ENCODE measurements around the gene ASPHD2. TPM values are rescaled to one million over a fixed set of nuclear protein-coding genes. Genes with fewer than 3 reads are reported as not detected.

ASPHD2 gene
- total RNA-seq, 1 experiment from 2014 or later, result 0.44 TPM

DNA sequence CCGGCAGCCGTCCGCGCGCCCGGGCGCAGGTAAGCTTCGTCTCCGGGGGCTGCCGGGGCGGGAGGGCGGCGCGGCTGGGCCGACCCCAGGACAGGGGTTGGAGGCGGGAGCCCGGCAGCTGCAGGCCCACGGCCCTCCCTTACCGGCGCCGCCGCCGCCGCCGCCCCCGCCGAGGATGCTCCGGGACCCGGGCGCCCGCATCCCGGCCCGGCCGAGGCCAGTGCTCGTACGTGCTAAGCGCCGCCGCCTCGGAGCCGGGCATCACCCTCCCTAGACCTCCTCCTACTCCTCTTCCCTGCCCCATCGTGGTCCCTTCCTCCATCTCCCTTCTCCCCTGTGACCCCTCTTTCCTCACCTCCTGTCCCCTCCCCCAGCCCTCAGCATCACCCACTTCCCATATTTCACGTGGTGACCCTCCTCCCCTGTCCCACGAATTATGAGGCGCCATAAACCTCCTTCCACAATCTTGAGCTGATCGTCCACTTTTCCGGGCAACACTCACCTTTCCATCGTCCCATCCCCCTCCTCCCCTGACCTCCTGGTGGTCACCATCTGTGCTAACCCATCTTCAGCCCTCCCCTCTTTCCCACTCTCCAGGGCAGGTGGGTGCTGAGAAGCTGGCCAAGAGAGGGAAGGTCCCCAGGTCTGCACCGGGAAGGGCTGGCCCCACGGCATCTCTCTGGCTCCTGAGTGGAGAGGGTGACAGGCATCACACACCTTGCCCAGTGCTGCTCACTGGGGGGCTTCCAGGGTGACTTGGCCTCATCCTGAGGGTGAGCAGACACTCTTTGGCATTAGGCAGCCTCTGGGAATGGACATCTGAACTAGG is 612 bp downstream of the ASPHD2 start:
- Histone ChIP-seq H3K9me3 (ENCODE audit: insufficient read depth, low read depth) (no peaks in the 10 kb centered on the region), H3F3A (ENCODE audit: insufficient read depth, low read depth) (no peaks in the 10 kb centered on the region), H2AFZ (no peak overlapping the region), H3K4me1 (replicated peaks; ENCODE audit: insufficient read depth) (no peaks in the 10 kb centered on the region), H3K36me3 (ENCODE audit: low read depth) (no peaks in the 10 kb centered on the region), H4K20me1 (ENCODE audit: insufficient read depth) (no peaks in the 10 kb centered on the region; the same call in 1 of the 2 replicates), H3K4me2 (no peak overlapping the region), H3K9me2 (ENCODE audit: insufficient read depth) (no peaks in the 10 kb centered on the region), H3K27ac (no peak overlapping the region), H3K27me3 (ENCODE audit: insufficient read depth, low read depth) (peaks cover 68% of the 10 kb centered on the region), H3K4me3 (no peak overlapping the region), H3K79me2 (ENCODE audit: low read depth) (no peaks in the 10 kb centered on the region)
- intact Hi-C loops (cut with micrococcal nuclease; ENCODE audit: unreplicated experiment), result no loop called here
- no peak for TF ChIP-seq EZH2 (IDR thresholded peaks at IDR 0.05; ENCODE audit: low read depth)
- TF ChIP-seq, protein P1, sequence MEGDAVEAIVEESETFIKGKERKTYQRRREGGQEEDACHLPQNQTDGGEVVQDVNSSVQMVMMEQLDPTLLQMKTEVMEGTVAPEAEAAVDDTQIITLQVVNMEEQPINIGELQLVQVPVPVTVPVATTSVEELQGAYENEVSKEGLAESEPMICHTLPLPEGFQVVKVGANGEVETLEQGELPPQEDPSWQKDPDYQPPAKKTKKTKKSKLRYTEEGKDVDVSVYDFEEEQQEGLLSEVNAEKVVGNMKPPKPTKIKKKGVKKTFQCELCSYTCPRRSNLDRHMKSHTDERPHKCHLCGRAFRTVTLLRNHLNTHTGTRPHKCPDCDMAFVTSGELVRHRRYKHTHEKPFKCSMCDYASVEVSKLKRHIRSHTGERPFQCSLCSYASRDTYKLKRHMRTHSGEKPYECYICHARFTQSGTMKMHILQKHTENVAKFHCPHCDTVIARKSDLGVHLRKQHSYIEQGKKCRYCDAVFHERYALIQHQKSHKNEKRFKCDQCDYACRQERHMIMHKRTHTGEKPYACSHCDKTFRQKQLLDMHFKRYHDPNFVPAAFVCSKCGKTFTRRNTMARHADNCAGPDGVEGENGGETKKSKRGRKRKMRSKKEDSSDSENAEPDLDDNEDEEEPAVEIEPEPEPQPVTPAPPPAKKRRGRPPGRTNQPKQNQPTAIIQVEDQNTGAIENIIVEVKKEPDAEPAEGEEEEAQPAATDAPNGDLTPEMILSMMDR (conservative IDR thresholded peaks at IDR 0.05), result no peak
- ChIA-PET CTCF (no interaction called here), POLR2A (ENCODE audit: unreplicated experiment) (no interaction called here)
- no TSS peak for BruUV-seq (replicated peaks)
- DNase-seq, result no peak

DNA sequence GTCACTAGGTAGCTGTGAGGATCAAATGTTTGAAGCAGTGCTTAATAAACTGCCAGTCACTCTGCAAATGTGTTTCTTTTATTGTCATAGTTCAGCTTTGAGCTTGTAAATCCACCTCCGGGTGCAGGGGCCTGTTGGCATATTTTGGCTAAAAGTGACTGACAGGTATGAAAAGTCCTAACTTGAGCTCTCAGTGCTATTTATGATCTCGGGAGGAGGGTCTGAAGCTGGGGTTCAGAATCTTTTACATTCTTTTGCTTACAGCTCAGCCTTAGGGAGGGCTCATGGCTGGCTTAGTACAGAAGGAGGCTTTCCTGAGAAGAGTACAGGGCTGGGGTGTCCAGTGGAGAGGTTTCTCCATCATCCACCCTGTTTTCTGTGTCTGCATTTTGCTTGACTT is 1.5 kb downstream of the ASPHD2 start:
- TF ChIP-seq EZH2 (IDR thresholded peaks at IDR 0.05; ENCODE audit: low read depth), result no peak
- TF ChIP-seq, protein P1 (conservative IDR thresholded peaks at IDR 0.05), result no peak
- no TSS peak for BruUV-seq (replicated peaks)
- H3F3A ChIP-seq (ENCODE audit: insufficient read depth, low read depth), result no peaks in the 10 kb centered on the region
- ChIA-PET POLR2A (ENCODE audit: unreplicated experiment) (no interaction called here), CTCF (no interaction called here)
- no peak overlapping the region for H3K4me2 ChIP-seq
- H4K20me1 ChIP-seq (ENCODE audit: insufficient read depth), result no peaks in the 10 kb centered on the region; the same call in 1 of the 2 replicates
- no peak overlapping the region for H3K27ac ChIP-seq
- no peaks in the 10 kb centered on the region for H3K9me3 ChIP-seq (ENCODE audit: insufficient read depth, low read depth)
- H3K4me1 ChIP-seq (replicated peaks; ENCODE audit: insufficient read depth), result no peaks in the 10 kb centered on the region
- H3K4me3 ChIP-seq, result no peak overlapping the region
- no peak overlapping the region for H2AFZ ChIP-seq
- DNase-seq, result no peak
- H3K27me3 ChIP-seq (ENCODE audit: insufficient read depth, low read depth), result peaks cover 69% of the 10 kb centered on the region
- no peaks in the 10 kb centered on the region for H3K9me2 ChIP-seq (ENCODE audit: insufficient read depth)
- no peaks in the 10 kb centered on the region for H3K36me3 ChIP-seq (ENCODE audit: low read depth)
- no peaks in the 10 kb centered on the region for H3K79me2 ChIP-seq (ENCODE audit: low read depth)
- intact Hi-C loops (cut with micrococcal nuclease; ENCODE audit: unreplicated experiment), result no loop called here

DNA sequence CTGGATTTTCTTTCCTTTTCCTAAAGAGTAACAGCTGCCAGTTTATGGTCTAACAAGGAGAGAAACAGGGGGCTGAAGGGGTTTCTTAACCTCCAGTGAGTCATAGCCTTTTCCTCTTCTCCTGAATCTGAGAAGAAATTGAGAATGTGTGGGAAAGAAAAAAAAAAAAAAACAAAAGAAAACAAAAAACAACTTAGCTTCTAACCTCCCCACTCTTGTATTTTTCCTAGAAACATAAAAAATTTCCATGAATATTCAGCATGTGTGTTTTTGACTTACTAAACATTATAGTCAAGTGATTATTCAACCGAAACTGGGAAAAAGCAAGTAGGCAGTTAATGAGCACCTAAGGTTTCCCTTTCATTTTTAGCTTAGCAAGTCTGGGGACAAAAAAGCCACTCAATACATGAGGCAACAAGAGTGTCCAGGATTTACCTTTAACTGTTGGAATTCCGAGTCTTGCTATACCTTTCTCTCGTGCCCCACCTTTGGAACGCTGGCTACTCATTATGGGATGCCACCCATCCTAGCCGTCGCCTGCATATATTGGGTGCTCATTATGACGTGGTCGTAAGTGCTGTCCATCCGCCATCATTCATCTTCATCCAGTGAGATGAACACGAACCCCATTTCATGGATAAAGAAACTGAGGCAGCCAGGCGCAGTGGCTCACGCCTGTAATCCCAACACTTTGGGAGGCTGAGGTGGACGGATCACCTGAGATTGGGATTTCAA is 2.4 kb downstream of the ASPHD2 start:
- DNase-seq, result no peak
- H4K20me1 ChIP-seq (ENCODE audit: insufficient read depth), result no peaks in the 10 kb centered on the region; the same call in 1 of the 2 replicates
- no peak overlapping the region for H3K4me3 ChIP-seq
- H3K9me3 ChIP-seq (ENCODE audit: insufficient read depth, low read depth), result no peaks in the 10 kb centered on the region
- H3K27ac ChIP-seq, result no peak overlapping the region
- no TSS peak for BruUV-seq (replicated peaks)
- H3K4me1 ChIP-seq (replicated peaks; ENCODE audit: insufficient read depth), result no peaks in the 10 kb centered on the region
- POLR2A ChIA-PET (ENCODE audit: unreplicated experiment), result no interaction called here
- H3K79me2 ChIP-seq (ENCODE audit: low read depth), result no peaks in the 10 kb centered on the region
- no peak overlapping the region for H2AFZ ChIP-seq
- H3K9me2 ChIP-seq (ENCODE audit: insufficient read depth), result no peaks in the 10 kb centered on the region
- peaks cover 71% of the 10 kb centered on the region for H3K27me3 ChIP-seq (ENCODE audit: insufficient read depth, low read depth)
- H3K36me3 ChIP-seq (ENCODE audit: low read depth), result no peaks in the 10 kb centered on the region
- H3F3A ChIP-seq (ENCODE audit: insufficient read depth, low read depth), result no peaks in the 10 kb centered on the region
- TF ChIP-seq, protein P1 (conservative IDR thresholded peaks at IDR 0.05), result no peak
- TF ChIP-seq EZH2 (IDR thresholded peaks at IDR 0.05; ENCODE audit: low read depth), result no peak
- CTCF ChIA-PET, result interaction anchor here (0.6 kb wide), 1 partner anchor 28 kb away, joined by 4 read pairs; no protein-coding TSS in a partner anchor
- no peak overlapping the region for H3K4me2 ChIP-seq
- intact Hi-C loops (cut with micrococcal nuclease; ENCODE audit: unreplicated experiment), result no loop called here

Measured in PC-9 (cell line).